Mammary epithelial cell (primary cell): ENCODE results near the gene FNDC3B.

ENCODE experiments used
- CTCF ChIP-seq, 2 donors: IDR thresholded peaks in 1 of 2; conservative IDR thresholded peaks in 1 of 2; 2 replicates each; pipeline ENCODE4 v1.5.1; 2011 to 2012; ENCODE audit warnings: inconsistent platforms in 2 of 2, low read length in 2 of 2, mild to moderate bottlenecking in 2 of 2, control low read depth in 1 of 2, low read depth in 1 of 2; ENCODE audit not compliant: insufficient read depth in 1 of 2; ENCODE audit errors: extremely low read depth in 1 of 2
- EZH2 ChIP-seq: IDR thresholded peaks from 2 replicates; pipeline ENCODE4 v1.6.1; 2012; ENCODE audit warnings: low read length, inconsistent platforms, borderline replicate concordance

DNA sequence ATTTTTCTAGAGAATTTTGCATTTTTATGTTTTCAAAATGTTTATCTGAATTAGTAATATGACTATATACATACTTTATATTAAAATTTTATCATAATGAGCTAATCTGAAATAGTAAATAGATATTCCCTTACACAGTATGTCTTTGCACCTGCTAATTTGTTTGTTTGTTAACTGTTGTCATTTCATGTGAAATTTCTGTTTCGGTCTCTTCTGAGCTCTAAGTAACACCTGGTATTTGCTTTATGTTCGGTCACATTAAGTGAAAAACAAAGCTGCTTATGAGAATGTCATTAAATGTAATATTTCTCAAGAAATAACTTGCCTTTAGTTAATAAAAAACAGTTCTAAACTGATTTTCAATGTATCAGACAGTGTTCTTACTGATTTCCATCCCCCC lies 61.1 kb downstream of the FNDC3B start:
- TF ChIP-seq CTCF (conservative IDR thresholded peaks at IDR 0.05 in 1 of 2, IDR thresholded peaks at IDR 0.05 in 1 of 2; ENCODE audit: extremely low read depth in 1 of 2, insufficient read depth in 1 of 2, low read depth in 1 of 2, low read length in 2 of 2) (no peak), EZH2 (no peak)
